ENCODE data around the gene APOBEC3A. TPM values are rescaled to one million over a fixed set of nuclear protein-coding genes. Genes with fewer than 3 reads are reported as not detected.

APOBEC3A gene
- total RNA-seq, 6 donors from 2014 or later: 3.0 to 27.3 (median 8.3) TPM

GRCh38 chr22:38936562-38936961 is 20.8 kb upstream of the APOBEC3A start:
- ATAC-seq (ENCODE audit: low FRiP score in 2 of 2) (peak in 1 of 2 donors; percentile 36), DNase-seq (peak in 1 of 2 donors; percentile 13)
- Histone ChIP-seq H3K27me3 (no peaks in the 10 kb centered on the region), H3K4me1 (peaks cover 0 to 9% (median 0%) of the 10 kb centered on the region in 4 donors), H3K4me3 (no peak overlapping the region), H3K27ac (no peak overlapping the region), H3K9me3 (no peaks in the 10 kb centered on the region), H3K36me3 (no peaks in the 10 kb centered on the region)
- TF ChIP-seq EP300 (IDR thresholded peaks at IDR 0.05) (no peak), CTCF (IDR thresholded peaks at IDR 0.05) (no peak), POLR2AphosphoS5 (IDR thresholded peaks at IDR 0.05) (no peak), POLR2A (IDR thresholded peaks at IDR 0.05) (no peak)
- 87 to 88% methylated on average over 16 to 17 of the region's 17 CpGs for WGBS, 2 donors

DNA sequence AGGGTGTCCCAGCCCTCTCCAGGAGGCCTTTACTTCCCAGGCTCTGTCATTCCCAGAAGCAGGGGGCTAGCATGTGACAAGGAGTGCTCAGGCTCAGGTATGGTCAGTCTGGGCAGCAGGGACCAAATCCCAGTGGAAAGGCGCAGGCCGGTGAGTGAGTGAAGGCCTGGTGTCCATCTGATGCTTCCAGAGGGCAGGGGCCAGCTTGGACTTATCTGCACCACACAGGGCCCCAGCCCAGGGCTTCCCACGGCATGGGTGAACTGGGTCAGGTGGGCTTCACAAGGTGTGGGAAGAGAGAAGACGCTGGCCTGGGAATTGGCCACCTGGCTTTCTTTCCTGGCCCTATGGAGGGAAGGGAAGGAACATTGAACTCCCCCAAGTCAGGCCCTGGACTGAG is 20.4 kb upstream of the APOBEC3A start:
- Histone ChIP-seq H3K27ac (no peak overlapping the region), H3K36me3 (no peaks in the 10 kb centered on the region), H3K9me3 (no peaks in the 10 kb centered on the region), H3K4me3 (no peak overlapping the region), H3K27me3 (no peaks in the 10 kb centered on the region), H3K4me1 (peaks cover 0 to 9% (median 0%) of the 10 kb centered on the region in 4 donors)
- TF ChIP-seq EP300 (IDR thresholded peaks at IDR 0.05) (no peak), CTCF (IDR thresholded peaks at IDR 0.05) (no peak), POLR2A (IDR thresholded peaks at IDR 0.05) (no peak), POLR2AphosphoS5 (IDR thresholded peaks at IDR 0.05) (no peak)
- WGBS, 2 donors: 77 to 100% methylated on average over 2 to 4 of the region's 4 CpGs
- ATAC-seq (ENCODE audit: low FRiP score in 2 of 2): peak in 1 of 2 donors; percentile 11
- peak in 1 of 2 donors; percentile 9 for DNase-seq

DNA sequence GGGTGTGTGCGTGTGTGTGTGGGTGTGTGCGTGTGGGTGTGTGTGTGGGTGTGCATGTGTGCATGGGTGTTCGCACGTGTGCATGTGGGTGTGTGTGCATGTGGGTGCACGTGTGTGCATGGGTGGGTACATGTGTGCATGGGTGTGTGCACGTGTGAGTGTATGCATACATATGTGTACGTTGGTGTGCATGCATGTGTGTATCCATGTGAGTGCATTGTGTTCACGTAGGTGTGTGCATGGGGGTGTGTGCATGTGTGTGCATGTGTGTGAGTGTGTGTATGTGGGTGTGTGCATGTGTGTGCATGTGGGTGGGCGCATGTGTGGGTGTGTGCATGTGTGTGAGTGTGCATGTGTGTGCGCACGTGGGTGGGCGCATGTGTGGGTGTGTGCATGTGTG is 19.9 kb upstream of the APOBEC3A start:
- no peak overlapping the region for H3K27ac ChIP-seq
- peaks cover 0 to 9% (median 2%) of the 10 kb centered on the region in 4 donors for H3K4me1 ChIP-seq
- H3K4me3 ChIP-seq: no peak overlapping the region
- WGBS, 2 donors: 93 to 98% methylated on average over 12 of the region's 12 CpGs
- no peaks in the 10 kb centered on the region for H3K36me3 ChIP-seq
- no peaks in the 10 kb centered on the region for H3K27me3 ChIP-seq
- no peaks in the 10 kb centered on the region for H3K9me3 ChIP-seq
- TF ChIP-seq CTCF (IDR thresholded peaks at IDR 0.05) (no peak), POLR2A (IDR thresholded peaks at IDR 0.05) (no peak), POLR2AphosphoS5 (IDR thresholded peaks at IDR 0.05) (no peak), EP300 (IDR thresholded peaks at IDR 0.05) (no peak)
- ATAC-seq (ENCODE audit: low FRiP score in 2 of 2) (no peak), DNase-seq (peak in 1 of 2 donors; percentile 18)

GRCh38 chr22:38938221-38938620 is 19.2 kb upstream of the APOBEC3A start:
- no peak overlapping the region for H3K27ac ChIP-seq
- 82 to 88% methylated on average over 11 of the region's 11 CpGs for WGBS, 2 donors
- DNase-seq: no peak
- no peaks in the 10 kb centered on the region for H3K27me3 ChIP-seq
- H3K36me3 ChIP-seq: no peaks in the 10 kb centered on the region
- no peaks in the 10 kb centered on the region for H3K9me3 ChIP-seq
- H3K4me3 ChIP-seq: no peak overlapping the region
- peaks cover 0 to 11% (median 5%) of the 10 kb centered on the region in 4 donors for H3K4me1 ChIP-seq
- TF ChIP-seq CTCF (IDR thresholded peaks at IDR 0.05) (no peak), POLR2A (IDR thresholded peaks at IDR 0.05) (no peak), EP300 (IDR thresholded peaks at IDR 0.05) (no peak), POLR2AphosphoS5 (IDR thresholded peaks at IDR 0.05) (no peak)
- no peak for ATAC-seq (ENCODE audit: low FRiP score in 2 of 2)

DNA sequence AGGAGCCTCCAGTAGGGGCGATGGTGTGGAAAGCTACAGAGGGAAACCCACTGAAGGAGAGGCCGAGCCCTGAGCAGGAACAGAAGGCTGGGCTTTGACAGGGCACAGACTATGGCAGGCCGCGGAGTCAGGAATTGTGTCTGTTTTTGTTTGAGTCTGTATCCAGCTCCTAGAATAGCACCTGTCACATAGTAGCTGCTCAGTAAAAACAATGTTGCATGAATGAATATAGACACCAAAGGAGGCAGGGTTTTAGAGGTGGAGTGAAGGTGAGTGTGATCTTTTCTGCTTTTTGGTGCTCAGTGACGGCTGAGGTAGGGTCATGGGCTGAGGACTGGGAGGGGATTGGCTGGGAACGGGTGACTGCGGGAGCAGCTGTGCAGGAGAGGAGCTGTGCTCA is 18.5 kb upstream of the APOBEC3A start:
- no peaks in the 10 kb centered on the region for H3K36me3 ChIP-seq
- DNase-seq (peak in 1 of 2 donors; percentile 14), ATAC-seq (ENCODE audit: low FRiP score in 2 of 2) (no peak)
- WGBS, 2 donors: 83 to 87% methylated on average over 7 of the region's 7 CpGs
- H3K4me1 ChIP-seq: peaks cover 0 to 11% (median 5%) of the 10 kb centered on the region in 4 donors
- no peak overlapping the region for H3K4me3 ChIP-seq
- no peaks in the 10 kb centered on the region for H3K27me3 ChIP-seq
- no peak overlapping the region for H3K27ac ChIP-seq
- no peaks in the 10 kb centered on the region for H3K9me3 ChIP-seq
- TF ChIP-seq POLR2A (IDR thresholded peaks at IDR 0.05): no peak
- no peak for TF ChIP-seq EP300 (IDR thresholded peaks at IDR 0.05)
- TF ChIP-seq CTCF (IDR thresholded peaks at IDR 0.05): no peak
- no peak for TF ChIP-seq POLR2AphosphoS5 (IDR thresholded peaks at IDR 0.05)
